Central memory CD4-positive, alpha-beta T cell (primary cell): Measurements from ENCODE around the gene SCAF4.

Source experiments
- DNase-seq: peaks from one replicate; pipeline ENCODE4 v3.0.0; 2022

The SCAF4 gene

DNA sequence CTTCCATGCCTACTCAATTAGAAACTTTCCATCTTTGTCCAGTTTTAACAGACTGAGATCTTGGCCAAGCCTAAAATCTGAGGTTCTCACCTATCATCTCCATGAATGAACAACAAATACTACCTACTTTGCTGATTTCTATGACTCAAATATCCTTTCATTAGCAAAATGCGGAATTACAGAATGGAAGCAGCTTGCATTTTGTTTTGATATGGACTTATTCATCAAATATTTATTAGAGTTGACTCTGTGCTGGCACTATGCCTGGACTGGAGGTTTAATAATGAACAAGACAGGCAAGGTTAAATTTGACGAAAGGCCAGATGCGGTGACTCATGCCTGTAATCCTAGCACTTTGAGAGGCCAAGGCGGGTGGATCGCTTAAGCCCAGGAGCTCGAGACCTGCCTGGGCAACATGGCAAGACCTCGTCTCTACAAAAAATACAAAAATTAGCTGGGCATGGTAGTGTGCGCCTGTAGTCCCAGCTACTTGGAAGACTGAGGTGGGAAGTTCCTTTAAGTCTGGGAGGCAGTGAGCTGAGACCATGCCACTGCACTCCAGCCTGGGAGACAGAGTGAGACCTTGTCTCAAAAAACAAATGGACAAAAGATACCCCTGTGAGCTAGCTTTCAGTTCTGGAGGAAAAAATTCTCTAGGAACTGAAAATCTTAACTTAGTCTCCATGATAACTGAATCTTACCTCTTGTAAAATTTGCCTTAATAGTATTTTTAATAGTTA is 101.8 kb downstream of the SCAF4 start:
- no peak for DNase-seq

DNA sequence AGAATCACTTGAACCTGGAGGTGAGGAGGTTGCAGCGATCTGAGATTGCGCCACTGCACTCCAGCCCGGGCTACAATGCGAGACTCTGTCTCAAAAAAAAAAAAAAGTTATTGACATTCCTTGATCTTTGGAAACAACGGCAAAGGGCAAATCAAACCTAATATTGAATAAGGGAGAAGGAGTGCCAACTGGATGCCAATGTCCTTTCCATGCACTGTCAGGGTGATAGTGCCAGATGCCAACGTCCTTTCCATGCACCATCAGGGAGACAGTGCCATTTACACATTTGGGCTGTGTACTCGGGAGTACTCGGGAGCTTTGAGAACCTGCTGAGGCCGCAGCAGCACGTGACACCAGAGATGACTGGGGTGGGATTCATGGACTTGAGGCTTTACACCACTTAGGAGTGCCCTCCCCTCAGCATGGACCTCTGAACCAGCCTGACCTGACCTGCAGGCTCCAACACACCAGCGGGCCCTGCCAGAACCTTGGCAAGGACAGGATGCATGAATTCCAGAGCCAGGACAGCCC is 106.9 kb downstream of the SCAF4 start:
- DNase-seq, result no peak

DNA sequence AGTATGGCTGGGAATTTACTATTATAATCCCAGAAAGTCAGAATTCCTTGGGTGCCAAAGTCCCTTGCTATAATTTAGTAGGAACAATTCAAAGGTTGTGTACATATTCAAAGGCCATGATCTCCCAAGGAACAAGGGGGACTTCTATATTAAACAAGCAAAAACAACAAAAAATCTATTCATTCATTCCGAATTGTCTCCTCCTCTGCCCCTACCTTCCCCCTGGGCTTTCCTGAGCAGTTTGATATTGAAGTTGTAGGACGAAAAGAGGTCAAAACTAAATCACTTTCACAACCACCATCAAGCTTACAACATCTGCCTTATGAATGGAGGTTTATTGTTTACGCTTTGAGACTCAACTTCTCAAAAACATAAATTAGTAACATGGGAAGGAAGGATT is 107.7 kb downstream of the SCAF4 start:
- no peak for DNase-seq

DNA sequence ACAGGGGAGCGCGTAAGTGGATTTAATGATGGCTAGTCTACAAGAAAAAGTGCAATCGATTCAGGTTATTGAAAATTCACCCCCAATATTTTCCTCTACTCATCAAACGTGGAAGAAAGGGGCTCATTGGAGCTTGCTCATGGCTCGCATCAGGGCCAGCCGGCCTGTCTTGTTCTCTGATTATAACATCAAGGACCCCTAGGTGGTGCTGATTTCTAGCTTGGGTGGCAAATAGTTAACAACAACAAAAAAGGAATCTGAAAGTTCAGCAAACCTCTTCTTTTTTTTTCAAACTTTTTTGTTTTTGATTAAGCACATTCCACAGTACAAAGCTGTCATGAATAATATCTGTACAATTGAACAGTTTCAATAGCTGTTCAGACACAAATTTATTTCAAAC is 108.3 kb downstream of the SCAF4 start:
- no peak for DNase-seq

DNA sequence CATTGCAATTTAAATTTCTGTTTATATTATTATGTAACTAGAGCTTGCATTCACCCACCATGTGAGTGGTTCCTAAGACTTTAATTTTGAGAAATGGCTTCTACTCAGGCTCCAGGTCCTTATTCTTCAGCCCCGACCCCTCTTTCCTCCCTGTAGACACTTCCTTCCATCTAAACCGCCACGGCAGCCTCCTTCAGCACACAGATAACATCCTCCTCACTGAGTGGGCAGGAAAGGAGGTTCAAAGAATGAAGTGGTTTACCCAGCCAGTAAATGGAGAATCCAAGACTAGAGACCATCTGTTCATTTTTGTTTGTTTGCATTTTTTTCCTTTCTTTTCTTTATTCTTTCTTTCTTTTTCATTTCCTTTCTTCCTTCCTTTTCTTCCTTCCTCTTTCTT is 109.5 kb downstream of the SCAF4 start:
- DNase-seq, result no peak
